Stimulated activated CD4-positive, alpha-beta T cell treated with anti-CD3 and anti-CD28 coated beads, Interleukin-12 subunit alpha, Interleukin-12 subunit beta, amount 100 ng/mL, for 4 hours (primary cell): ENCODE measurements around the gene FOXP1.

ENCODE experiments used
- DNase-seq: peaks from one replicate; pipeline ENCODE4 v3.0.0-alpha.2; 2020

Gene FOXP1

GRCh38 chr3:71087143-71088018, 496.1 kb downstream of the FOXP1 start:
- DNase-seq: no peak

GRCh38 chr3:71086777-71087142, 496.8 kb downstream of the FOXP1 start:
- DNase-seq: no peak

- no peak for DNase-seq
Measured at GRCh38 chr3:71083726-71084131, 499.8 kb downstream of the FOXP1 start.

GRCh38 chr3:71082833-71083232, 500.7 kb downstream of the FOXP1 start:
- no peak for DNase-seq

GRCh38 chr3:71080517-71081083, 502.9 kb downstream of the FOXP1 start:
- DNase-seq: no peak

- no peak for DNase-seq
Measured at GRCh38 chr3:71078723-71079525, 504.6 kb downstream of the FOXP1 start.

GRCh38 chr3:71078199-71078598, 505.3 kb downstream of the FOXP1 start:
- no peak for DNase-seq

- no peak for DNase-seq
Measured at GRCh38 chr3:71077070-71077469, 506.5 kb downstream of the FOXP1 start.

GRCh38 chr3:71076361-71077002, 507.0 kb downstream of the FOXP1 start:
- no peak for DNase-seq

- no peak for DNase-seq
Measured at GRCh38 chr3:71075494-71075893, 508.0 kb downstream of the FOXP1 start.

- DNase-seq: no peak
Measured at GRCh38 chr3:71074423-71074822, 509.1 kb downstream of the FOXP1 start.

- no peak for DNase-seq
Measured at GRCh38 chr3:71072986-71073385, 510.5 kb downstream of the FOXP1 start.

- no peak for DNase-seq
Measured at GRCh38 chr3:71072287-71072686, 511.2 kb downstream of the FOXP1 start.

GRCh38 chr3:71070497-71071463, 512.7 kb downstream of the FOXP1 start:
- no peak for DNase-seq

GRCh38 chr3:71069797-71070196, 513.7 kb downstream of the FOXP1 start:
- DNase-seq: peak; percentile 59

GRCh38 chr3:71067977-71068654, 515.4 kb downstream of the FOXP1 start:
- no peak for DNase-seq

GRCh38 chr3:71066849-71067261, 516.7 kb downstream of the FOXP1 start:
- no peak for DNase-seq

GRCh38 chr3:71066356-71066755, 517.2 kb downstream of the FOXP1 start:
- DNase-seq: no peak

GRCh38 chr3:71065764-71066013, 517.8 kb downstream of the FOXP1 start:
- no peak for DNase-seq

GRCh38 chr3:71064956-71065763, 518.4 kb downstream of the FOXP1 start:
- peak; percentile 53 for DNase-seq
